ENCODE results near the gene AMPH.
"Not testable (repeated sequence)": the region's sequence is repeated elsewhere in the genome, so short reads cannot be mapped to it uniquely, and the experiment has no call there.

The AMPH gene

GRCh38 chr7:38363379-38363778 lies 267.8 kb downstream of the AMPH start:
- H3K4me2 ChIP-seq (ENCODE audit: insufficient read depth, low read length, poor library complexity, severe bottlenecking); H3K9me3 ChIP-seq (replicated peaks in 1 of 2; ENCODE audit: control insufficient read depth in 2 of 2, insufficient read depth in 1 of 2, low read depth in 1 of 2, low read length in 2 of 2); H2BK12ac ChIP-seq (ENCODE audit: low read length); H3K4me1 ChIP-seq (ENCODE audit: control insufficient read depth in 2 of 2, insufficient read depth in 1 of 2, low read depth in 1 of 2, low read length in 2 of 2); H3K27ac ChIP-seq (replicated peaks; ENCODE audit: low read length); H3K14ac ChIP-seq (ENCODE audit: low read length); H4K8ac ChIP-seq (ENCODE audit: low read depth, low read length); H2BK15ac ChIP-seq (ENCODE audit: low read length); H3K4ac ChIP-seq (ENCODE audit: low read length); H3K27me3 ChIP-seq (ENCODE audit: control insufficient read depth in 3 of 3, insufficient read depth in 3 of 3, low read depth in 1 of 3, low read length in 3 of 3); H3K9ac ChIP-seq (ENCODE audit: low read depth, low read length, poor library complexity); H3K18ac ChIP-seq (ENCODE audit: low read length); H2AFZ ChIP-seq (ENCODE audit: low read length); H3K79me1 ChIP-seq (ENCODE audit: low read depth, low read length); H2BK120ac ChIP-seq (ENCODE audit: low read depth, low read length); H2AK5ac ChIP-seq (ENCODE audit: low read depth, low read length); H3K36me3 ChIP-seq (replicated peaks in 1 of 2; ENCODE audit: control insufficient read depth in 2 of 2, insufficient read depth in 2 of 2, low read length in 2 of 2); H3K4me3 ChIP-seq (ENCODE audit: low read length in 2 of 2); H4K91ac ChIP-seq (ENCODE audit: low read depth, low read length, poor library complexity); DNase-seq (ENCODE audit: low spot score); H2BK5ac ChIP-seq (ENCODE audit: low read length); H3K23ac ChIP-seq (ENCODE audit: low read depth, low read length, poor library complexity): not testable (repeated sequence)
- WGBS, 2 donors (ENCODE audit: extremely low coverage in 2 of 2, insufficient read length in 2 of 2, insufficient replicate concordance in 1 of 2) = no CpG with 5 or more reads among the region's 3 CpGs

- not testable (repeated sequence) for H4K91ac ChIP-seq (ENCODE audit: low read depth, low read length, poor library complexity); H3K4me1 ChIP-seq (ENCODE audit: control insufficient read depth in 2 of 2, insufficient read depth in 1 of 2, low read depth in 1 of 2, low read length in 2 of 2); H2BK12ac ChIP-seq (ENCODE audit: low read length); H3K27me3 ChIP-seq (ENCODE audit: control insufficient read depth in 3 of 3, insufficient read depth in 3 of 3, low read depth in 1 of 3, low read length in 3 of 3); H3K4me3 ChIP-seq (ENCODE audit: low read length in 2 of 2); H3K9ac ChIP-seq (ENCODE audit: low read depth, low read length, poor library complexity); H3K18ac ChIP-seq (ENCODE audit: low read length); H3K23ac ChIP-seq (ENCODE audit: low read depth, low read length, poor library complexity); DNase-seq (ENCODE audit: low spot score); H2AK5ac ChIP-seq (ENCODE audit: low read depth, low read length); H3K36me3 ChIP-seq (replicated peaks in 1 of 2; ENCODE audit: control insufficient read depth in 2 of 2, insufficient read depth in 2 of 2, low read length in 2 of 2); H2BK15ac ChIP-seq (ENCODE audit: low read length); H3K9me3 ChIP-seq (replicated peaks in 1 of 2; ENCODE audit: control insufficient read depth in 2 of 2, insufficient read depth in 1 of 2, low read depth in 1 of 2, low read length in 2 of 2); H2BK120ac ChIP-seq (ENCODE audit: low read depth, low read length); H2BK5ac ChIP-seq (ENCODE audit: low read length); H3K4me2 ChIP-seq (ENCODE audit: insufficient read depth, low read length, poor library complexity, severe bottlenecking); H3K14ac ChIP-seq (ENCODE audit: low read length); H4K8ac ChIP-seq (ENCODE audit: low read depth, low read length); H3K4ac ChIP-seq (ENCODE audit: low read length); H3K79me1 ChIP-seq (ENCODE audit: low read depth, low read length); H2AFZ ChIP-seq (ENCODE audit: low read length); H3K27ac ChIP-seq (replicated peaks; ENCODE audit: low read length)
- no CpG with 5 or more reads among the region's 10 CpGs for WGBS, 2 donors (ENCODE audit: extremely low coverage in 2 of 2, insufficient read length in 2 of 2, insufficient replicate concordance in 1 of 2)
Observed at GRCh38 chr7:38362611-38363237, 268.4 kb downstream of the AMPH start.

GRCh38 chr7:38360776-38361175 lies 270.4 kb downstream of the AMPH start:
- Histone ChIP-seq H3K9ac (ENCODE audit: low read depth, low read length, poor library complexity) (no peak overlapping the region), H3K4me2 (ENCODE audit: insufficient read depth, low read length, poor library complexity, severe bottlenecking) (no peak overlapping the region)
- WGBS, 2 donors (ENCODE audit: extremely low coverage in 2 of 2, insufficient read length in 2 of 2, insufficient replicate concordance in 1 of 2) = no CpG with 5 or more reads among the region's 1 CpG

GRCh38 chr7:38359071-38359601 lies 272.0 kb downstream of the AMPH start:
- WGBS, 2 donors (ENCODE audit: extremely low coverage in 2 of 2, insufficient read length in 2 of 2, insufficient replicate concordance in 1 of 2) = no CpG with 5 or more reads among the region's 5 CpGs

More at GRCh38 chr7:38360776-38361175, 270.4 kb downstream of the AMPH start:
- H3K79me1 ChIP-seq (ENCODE audit: low read depth, low read length) = no peaks in the 10 kb centered on the region
- H3K14ac ChIP-seq (ENCODE audit: low read length) = no peak overlapping the region
- no peak overlapping the region for H2BK15ac ChIP-seq (ENCODE audit: low read length)
- no peak overlapping the region for H3K27ac ChIP-seq (replicated peaks; ENCODE audit: low read length)
- no peak overlapping the region for H2BK120ac ChIP-seq (ENCODE audit: low read depth, low read length)
- no peak overlapping the region for H2AFZ ChIP-seq (ENCODE audit: low read length)
- no peak overlapping the region for H2BK5ac ChIP-seq (ENCODE audit: low read length)
- H4K91ac ChIP-seq (ENCODE audit: low read depth, low read length, poor library complexity) = no peak overlapping the region
- H3K23ac ChIP-seq (ENCODE audit: low read depth, low read length, poor library complexity) = no peak overlapping the region
- H2BK12ac ChIP-seq (ENCODE audit: low read length) = no peak overlapping the region
- H3K36me3 ChIP-seq (replicated peaks in 1 of 2; ENCODE audit: control insufficient read depth in 2 of 2, insufficient read depth in 2 of 2, low read length in 2 of 2) = no peaks in the 10 kb centered on the region
- no peak overlapping the region for H2AK5ac ChIP-seq (ENCODE audit: low read depth, low read length)
- H3K4me3 ChIP-seq (ENCODE audit: low read length in 2 of 2) = no peak overlapping the region
- DNase-seq (ENCODE audit: low spot score) = no peak
- H3K18ac ChIP-seq (ENCODE audit: low read length) = no peak overlapping the region
- H3K4me1 ChIP-seq (ENCODE audit: control insufficient read depth in 2 of 2, insufficient read depth in 1 of 2, low read depth in 1 of 2, low read length in 2 of 2) = no peaks in the 10 kb centered on the region
- no peaks in the 10 kb centered on the region for H3K27me3 ChIP-seq (ENCODE audit: control insufficient read depth in 3 of 3, insufficient read depth in 3 of 3, low read depth in 1 of 3, low read length in 3 of 3)
- no peak overlapping the region for H3K4ac ChIP-seq (ENCODE audit: low read length)
- no peak overlapping the region for H4K8ac ChIP-seq (ENCODE audit: low read depth, low read length)
- H3K9me3 ChIP-seq (replicated peaks in 1 of 2; ENCODE audit: control insufficient read depth in 2 of 2, insufficient read depth in 1 of 2, low read depth in 1 of 2, low read length in 2 of 2) = no peaks in the 10 kb centered on the region

More at GRCh38 chr7:38359071-38359601, 272.0 kb downstream of the AMPH start:
- H2BK120ac ChIP-seq (ENCODE audit: low read depth, low read length); H2BK5ac ChIP-seq (ENCODE audit: low read length); H3K23ac ChIP-seq (ENCODE audit: low read depth, low read length, poor library complexity); H3K4me2 ChIP-seq (ENCODE audit: insufficient read depth, low read length, poor library complexity, severe bottlenecking); H3K27me3 ChIP-seq (ENCODE audit: control insufficient read depth in 3 of 3, insufficient read depth in 3 of 3, low read depth in 1 of 3, low read length in 3 of 3); H3K9ac ChIP-seq (ENCODE audit: low read depth, low read length, poor library complexity); H2AK5ac ChIP-seq (ENCODE audit: low read depth, low read length); H3K36me3 ChIP-seq (replicated peaks in 1 of 2; ENCODE audit: control insufficient read depth in 2 of 2, insufficient read depth in 2 of 2, low read length in 2 of 2); H2BK12ac ChIP-seq (ENCODE audit: low read length); H3K4me1 ChIP-seq (ENCODE audit: control insufficient read depth in 2 of 2, insufficient read depth in 1 of 2, low read depth in 1 of 2, low read length in 2 of 2); DNase-seq (ENCODE audit: low spot score); H3K4me3 ChIP-seq (ENCODE audit: low read length in 2 of 2); H4K8ac ChIP-seq (ENCODE audit: low read depth, low read length); H3K27ac ChIP-seq (replicated peaks; ENCODE audit: low read length); H3K4ac ChIP-seq (ENCODE audit: low read length); H4K91ac ChIP-seq (ENCODE audit: low read depth, low read length, poor library complexity); H2BK15ac ChIP-seq (ENCODE audit: low read length); H3K79me1 ChIP-seq (ENCODE audit: low read depth, low read length); H3K14ac ChIP-seq (ENCODE audit: low read length); H3K18ac ChIP-seq (ENCODE audit: low read length); H3K9me3 ChIP-seq (replicated peaks in 1 of 2; ENCODE audit: control insufficient read depth in 2 of 2, insufficient read depth in 1 of 2, low read depth in 1 of 2, low read length in 2 of 2): not testable (repeated sequence)
- peak overlapping the region; percentile 61 for H2AFZ ChIP-seq (ENCODE audit: low read length)
